Gastrocnemius medialis (tissue), 4 donors: ENCODE data around the gene TSEN2. TPM values are rescaled to one million over a fixed set of nuclear protein-coding genes. Genes with fewer than 3 reads are reported as not detected.

Source experiments
- ATAC-seq, 2 donors: fragments of 150-250 bp; one replicate each; pipeline ENCODE4 v1.9.1; 2016
- DNase-seq, 2 donors: peaks; one replicate each; pipeline ENCODE4 v3.0.0-alpha.2; 2019
- H3K27ac ChIP-seq, 4 donors: fragments of 200-600 bp; sonication (generic); 1 replicate in 1 of 4; 2 replicates in 3 of 4; pipeline ENCODE4 v1.5.1; 2016 to 2018; ENCODE audit warnings: mild to moderate bottlenecking in 2 of 4, moderate library complexity in 1 of 4
- H3K27me3 ChIP-seq, 3 donors: fragments of 200-600 bp; sonication (generic) in 2 of 3; 1 replicate in 1 of 3; 2 replicates in 2 of 3; pipeline versions ENCODE4 v1.5.1 to v1.6.0; 2016 to 2019; ENCODE audit warnings: mild to moderate bottlenecking in 1 of 3, moderate library complexity in 1 of 3
- H3K36me3 ChIP-seq, 2 donors: fragments of 200-600 bp; sonication (generic) in 1 of 2; one replicate each; pipeline ENCODE4 v1.5.1; 2017 to 2018
- H3K4me1 ChIP-seq, 2 donors: fragments of 200-600 bp; sonication (generic) in 1 of 2; one replicate each; pipeline ENCODE4 v1.5.1; 2016 to 2017; ENCODE audit warnings: mild to moderate bottlenecking in 2 of 2
- H3K4me3 ChIP-seq, 4 donors: fragments of 200-600 bp; sonication (generic) in 3 of 4; 1 replicate in 1 of 4; 2 replicates in 3 of 4; pipeline ENCODE4 v1.5.1; 2016 to 2019; ENCODE audit warnings: mild to moderate bottlenecking in 2 of 4
- H3K9me3 ChIP-seq, 3 donors: fragments of 200-600 bp; sonication (generic) in 2 of 3; 1 replicate in 1 of 3; 2 replicates in 2 of 3; pipeline ENCODE4 v1.5.1; 2016 to 2019
- POLR2A ChIP-seq, 2 donors: fragments of 450-650 bp; IDR thresholded peaks; one replicate each; pipeline ENCODE4 v1.6.1; 2017; ENCODE audit warnings: antibody characterized with exemption in 2 of 2, mild to moderate bottlenecking in 2 of 2, moderate library complexity in 2 of 2
- in situ Hi-C, 4 donors: fragments of 200-750 bp; cut with MboI; loops; one replicate each; pipeline versions ENCODE4 v1.15.0 to v1.8.0; 2017; ENCODE audit warnings: low sequenced_read_pairs in 4 of 4
- intact Hi-C: fragments of 100-400 bp; cut with DNase I; formaldehyde crosslinking; loops from one replicate; pipeline ENCODE4 v1.15.1; 2023; ENCODE audit warnings: low total_unique reads
- total RNA-seq, 4 donors: library from RNA; depleted of rRNA; stranded (reverse); fragments of >200 nt; gene quantifications; one replicate each; pipeline versions ENCODE4 v1.1.0 to v1.2.3, GENCODE V29; 2016
- TF ChIP-seq, protein P1 (sequence below), 5 experiments: fragments of 450-650 bp in 3 of 5; fragments of 200-600 bp in 2 of 5; sonication (generic) in 2 of 5; IDR thresholded peaks in 4 of 5; conservative IDR thresholded peaks in 1 of 5; 1 replicate in 4 of 5; 2 replicates in 1 of 5; pipeline ENCODE4 v1.5.1; 2016 to 2019; ENCODE audit warnings: antibody characterized with exemption in 5 of 5, mild to moderate bottlenecking in 3 of 5, moderate library complexity in 3 of 5

Gene TSEN2
- total RNA-seq, 4 donors from 2014 or later, result 10.7 to 19.5 (median 12.0) TPM

DNA sequence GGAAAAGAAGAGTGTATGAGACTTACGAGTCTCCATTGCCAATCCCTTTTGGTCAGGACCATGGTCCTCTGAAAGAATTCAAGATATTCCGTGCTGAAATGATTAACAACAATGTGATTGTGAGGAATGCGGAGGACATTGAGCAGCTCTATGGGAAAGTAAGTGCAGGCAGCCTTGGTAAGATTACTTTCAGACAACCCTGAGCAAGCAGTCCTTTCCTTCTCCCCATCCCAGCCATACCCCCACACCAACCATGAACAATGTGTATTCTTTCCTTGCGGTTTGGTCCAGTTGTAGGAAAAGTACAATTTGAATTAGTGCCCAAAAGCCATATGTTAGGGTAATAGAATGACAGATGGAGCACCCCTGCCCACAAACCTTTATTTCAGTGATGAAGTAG is 5.6 kb downstream of the TSEN2 start:
- H3K4me3 ChIP-seq, result no peak overlapping the region
- TF ChIP-seq, protein P1, sequence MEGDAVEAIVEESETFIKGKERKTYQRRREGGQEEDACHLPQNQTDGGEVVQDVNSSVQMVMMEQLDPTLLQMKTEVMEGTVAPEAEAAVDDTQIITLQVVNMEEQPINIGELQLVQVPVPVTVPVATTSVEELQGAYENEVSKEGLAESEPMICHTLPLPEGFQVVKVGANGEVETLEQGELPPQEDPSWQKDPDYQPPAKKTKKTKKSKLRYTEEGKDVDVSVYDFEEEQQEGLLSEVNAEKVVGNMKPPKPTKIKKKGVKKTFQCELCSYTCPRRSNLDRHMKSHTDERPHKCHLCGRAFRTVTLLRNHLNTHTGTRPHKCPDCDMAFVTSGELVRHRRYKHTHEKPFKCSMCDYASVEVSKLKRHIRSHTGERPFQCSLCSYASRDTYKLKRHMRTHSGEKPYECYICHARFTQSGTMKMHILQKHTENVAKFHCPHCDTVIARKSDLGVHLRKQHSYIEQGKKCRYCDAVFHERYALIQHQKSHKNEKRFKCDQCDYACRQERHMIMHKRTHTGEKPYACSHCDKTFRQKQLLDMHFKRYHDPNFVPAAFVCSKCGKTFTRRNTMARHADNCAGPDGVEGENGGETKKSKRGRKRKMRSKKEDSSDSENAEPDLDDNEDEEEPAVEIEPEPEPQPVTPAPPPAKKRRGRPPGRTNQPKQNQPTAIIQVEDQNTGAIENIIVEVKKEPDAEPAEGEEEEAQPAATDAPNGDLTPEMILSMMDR (IDR thresholded peaks at IDR 0.05 in 4 of 5, conservative IDR thresholded peaks at IDR 0.05 in 1 of 5), result no peak
- TF ChIP-seq POLR2A (IDR thresholded peaks at IDR 0.05), result no peak
- ATAC-seq (no peak), DNase-seq (no peak)
- peaks cover 8 to 13% of the 10 kb centered on the region in 2 donors for H3K4me1 ChIP-seq
- H3K27ac ChIP-seq, result no peak overlapping the region
- H3K9me3 ChIP-seq, result no peaks in the 10 kb centered on the region
- peaks cover 0 to 23% of the 10 kb centered on the region in 2 donors for H3K36me3 ChIP-seq
- H3K27me3 ChIP-seq, result no peaks in the 10 kb centered on the region
- in situ Hi-C loops, result no loop called here
- intact Hi-C loops, result no loop called here

DNA sequence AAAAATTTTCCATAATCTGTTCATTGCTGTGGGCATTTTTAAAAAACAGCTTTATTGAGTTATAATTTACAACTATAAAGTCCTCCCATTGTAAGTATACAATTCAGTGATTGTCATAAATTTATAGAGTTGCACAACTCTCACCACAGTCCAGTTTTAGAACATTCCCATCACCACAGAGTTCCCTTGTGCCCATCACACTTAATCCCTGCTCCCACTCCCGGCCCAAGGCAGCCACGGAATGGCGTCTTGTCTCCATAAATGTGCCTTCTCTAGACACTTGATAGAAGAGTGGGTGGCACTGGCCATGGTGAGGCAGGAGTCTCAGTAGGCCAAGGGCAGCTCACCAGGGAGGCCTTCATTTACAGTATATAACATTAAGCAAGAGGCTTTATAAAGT is 6.3 kb downstream of the TSEN2 start:
- no peak for DNase-seq
- intact Hi-C loops (no loop called here), in situ Hi-C loops (no loop called here)
- no peak for TF ChIP-seq POLR2A (IDR thresholded peaks at IDR 0.05)
- TF ChIP-seq, protein P1 (IDR thresholded peaks at IDR 0.05 in 4 of 5, conservative IDR thresholded peaks at IDR 0.05 in 1 of 5), result no peak
- no peak overlapping the region for H3K4me3 ChIP-seq
- H3K36me3 ChIP-seq, result peaks cover 0 to 25% of the 10 kb centered on the region in 2 donors
- no peaks in the 10 kb centered on the region for H3K9me3 ChIP-seq
- H3K27ac ChIP-seq, result no peak overlapping the region
- ATAC-seq, result no peak
- H3K27me3 ChIP-seq, result no peaks in the 10 kb centered on the region
- peaks cover under 1 to 6% of the 10 kb centered on the region in 2 donors for H3K4me1 ChIP-seq

- ATAC-seq, result no peak
- TF ChIP-seq, protein P1 (IDR thresholded peaks at IDR 0.05 in 4 of 5, conservative IDR thresholded peaks at IDR 0.05 in 1 of 5), result no peak
- TF ChIP-seq POLR2A (IDR thresholded peaks at IDR 0.05), result no peak
- DNase-seq, result no peak
- no peak overlapping the region for H3K4me3 ChIP-seq
- H3K9me3 ChIP-seq, result no peaks in the 10 kb centered on the region
- no peak overlapping the region for H3K27ac ChIP-seq
- H3K36me3 ChIP-seq, result peaks cover 0 to 75% of the 10 kb centered on the region in 2 donors
- H3K4me1 ChIP-seq, result no peaks in the 10 kb centered on the region
- no peaks in the 10 kb centered on the region for H3K27me3 ChIP-seq
- intact Hi-C loops (no loop called here), in situ Hi-C loops (no loop called here)
Observed at GRCh38 chr3:12495749-12496452, 11.6 kb downstream of the TSEN2 start.

DNA sequence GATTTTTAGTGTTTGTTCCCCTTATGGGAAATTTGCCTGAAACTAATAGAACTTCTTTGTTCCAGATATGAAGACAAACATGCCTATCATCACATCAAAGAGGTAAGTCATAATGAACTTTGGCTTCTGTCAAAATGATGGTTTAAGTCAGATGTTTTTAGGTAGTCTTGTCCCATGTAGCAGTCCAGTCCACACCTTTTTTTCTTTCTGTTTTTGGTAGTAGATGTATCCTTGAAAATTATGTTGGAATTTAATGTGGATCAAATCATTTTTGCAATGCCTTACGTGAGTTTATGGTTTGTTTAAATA is 12.1 kb downstream of the TSEN2 start:
- DNase-seq, result no peak
- no peak for ATAC-seq
- no peak overlapping the region for H3K27ac ChIP-seq
- no peak for TF ChIP-seq POLR2A (IDR thresholded peaks at IDR 0.05)
- TF ChIP-seq, protein P1 (IDR thresholded peaks at IDR 0.05 in 4 of 5, conservative IDR thresholded peaks at IDR 0.05 in 1 of 5), result no peak
- H3K27me3 ChIP-seq, result no peaks in the 10 kb centered on the region
- no peak overlapping the region for H3K4me3 ChIP-seq
- in situ Hi-C loops (no loop called here), intact Hi-C loops (no loop called here)
- peaks cover 0 to 77% of the 10 kb centered on the region in 2 donors for H3K36me3 ChIP-seq
- no peaks in the 10 kb centered on the region for H3K4me1 ChIP-seq
- no peaks in the 10 kb centered on the region for H3K9me3 ChIP-seq

DNA sequence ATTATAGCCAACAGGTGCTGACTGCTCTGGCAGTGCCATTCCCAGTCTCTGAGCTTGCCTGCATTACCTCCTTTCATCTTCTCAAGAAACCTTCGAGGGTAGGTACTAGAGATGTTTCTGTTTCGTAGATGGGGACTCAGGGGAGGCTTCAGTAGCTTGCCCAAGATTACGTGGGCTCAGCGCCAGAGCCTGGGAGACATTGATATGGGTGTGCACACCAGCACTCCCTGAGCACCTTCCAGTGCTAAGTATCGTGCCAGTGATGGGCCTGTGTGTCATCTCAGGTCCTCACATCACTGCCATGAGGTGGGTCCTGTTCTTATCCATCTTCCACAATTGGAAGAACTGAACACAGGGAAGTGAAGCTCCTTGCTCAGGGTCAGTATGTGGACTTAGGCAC is 15.2 kb downstream of the TSEN2 start:
- no peak for TF ChIP-seq POLR2A (IDR thresholded peaks at IDR 0.05)
- TF ChIP-seq, protein P1 (IDR thresholded peaks at IDR 0.05 in 4 of 5, conservative IDR thresholded peaks at IDR 0.05 in 1 of 5), result no peak
- in situ Hi-C loops, result no loop called here
- DNase-seq (peak in 1 of 2 donors; percentile 25), ATAC-seq (peak in 1 of 2 donors; percentile 39)
- no peak overlapping the region for H3K27ac ChIP-seq
- H3K27me3 ChIP-seq, result no peaks in the 10 kb centered on the region
- intact Hi-C loops, result no loop called here
- H3K9me3 ChIP-seq, result no peaks in the 10 kb centered on the region
- no peak overlapping the region for H3K4me3 ChIP-seq
- H3K36me3 ChIP-seq, result peaks cover 0 to 76% of the 10 kb centered on the region in 2 donors
- H3K4me1 ChIP-seq, result no peaks in the 10 kb centered on the region
